H1 (cell line): ENCODE data around the gene GCC1. TPM values are rescaled to one million over a fixed set of nuclear protein-coding genes. Genes with fewer than 3 reads are reported as not detected.

Source experiments
- CTCF ChIA-PET: fragments of 300-600 bp; sonication (Branson Sonifier 250); formaldehyde crosslinking; loops from one replicate; lab custom pipeline; 2021; ENCODE audit not compliant: partially characterized antibody; lab: Charles Lee
- POLR2A ChIA-PET: fragments of 300-600 bp; sonication (Branson Sonifier 250); formaldehyde crosslinking; loops from one replicate; lab custom pipeline; 2021; ENCODE audit warnings: inconsistent platforms; ENCODE audit not compliant: partially characterized antibody; lab: Charles Lee
- DNase-seq, 2 experiments: peaks; one replicate each; pipeline versions ENCODE4 v3.0.0 to v3.0.0-alpha.2; 2010 to 2022; ENCODE audit warnings: low spot score in 2 of 2, low read depth in 1 of 2, mixed read lengths in 1 of 2
- FAIRE-seq: peaks from 2 replicates; lab custom pipeline; 2011; peaks lifted over from hg19 to GRCh38; lab: Jason Lieb, UNC
- H2AFZ ChIP-seq: 2 replicates; pipeline ENCODE4 v1.8.1; 2012; ENCODE audit warnings: low read length, inconsistent platforms
- H2AK5ac ChIP-seq: 2 replicates; pipeline ENCODE4 v1.6.1; 2013; ENCODE audit warnings: low read depth, low read length
- H2BK120ac ChIP-seq: replicated peaks from 2 replicates; pipeline ENCODE3; 2013; ENCODE audit warnings: low read depth, low read length, inconsistent platforms
- H2BK12ac ChIP-seq: 2 replicates; pipeline ENCODE4 v1.6.1; 2013; ENCODE audit warnings: low read depth, low read length
- H2BK15ac ChIP-seq: 2 replicates; pipeline ENCODE4 v1.6.1; 2013; ENCODE audit warnings: low read length
- H2BK20ac ChIP-seq: 2 replicates; pipeline ENCODE4 v1.6.1; 2013; ENCODE audit warnings: low read length
- H2BK5ac ChIP-seq: 2 replicates; pipeline ENCODE4 v1.6.1; 2013; ENCODE audit warnings: low read depth, low read length
- H3K14ac ChIP-seq: 2 replicates; pipeline ENCODE4 v1.6.1; 2013; ENCODE audit warnings: inconsistent platforms; ENCODE audit not compliant: insufficient read length
- H3K18ac ChIP-seq: 2 replicates; pipeline ENCODE4 v1.6.1; 2013; ENCODE audit warnings: low read length; ENCODE audit errors: extremely low read depth
- H3K23ac ChIP-seq: 2 replicates; pipeline ENCODE4 v1.6.1; 2013; ENCODE audit warnings: inconsistent platforms; ENCODE audit not compliant: insufficient read length
- H3K23me2 ChIP-seq: 2 replicates; pipeline ENCODE4 v1.6.1; 2013; ENCODE audit warnings: low read depth, low read length
- H3K27ac ChIP-seq: 2 replicates; pipeline ENCODE4 v1.6.1; 2011; ENCODE audit warnings: low read depth, low read length, inconsistent platforms
- H3K27me3 ChIP-seq, 4 experiments: replicated peaks in 1 of 4; 1 replicate in 1 of 4; 2 replicates in 3 of 4; pipeline versions ENCODE4 v1.6.1 to v1.8.1; 2011 to 2013; ENCODE audit warnings: low read length in 3 of 4, mild to moderate bottlenecking in 3 of 4, inconsistent platforms in 2 of 4, mixed read lengths in 2 of 4, moderate library complexity in 1 of 4; ENCODE audit not compliant: control insufficient read depth in 3 of 4, insufficient read depth in 3 of 4; ENCODE audit errors: extremely low read depth in 1 of 4
- H3K36me3 ChIP-seq, 4 experiments: 2 replicates each; pipeline versions ENCODE4 v1.6.1 to v1.8.1; 2011 to 2013; ENCODE audit warnings: mild to moderate bottlenecking in 4 of 4, low read length in 3 of 4, moderate library complexity in 2 of 4, control low read depth in 1 of 4, inconsistent platforms in 1 of 4; ENCODE audit not compliant: insufficient read depth in 4 of 4, control insufficient read depth in 2 of 4
- H3K4ac ChIP-seq: replicated peaks from 2 replicates; pipeline ENCODE3; 2013; ENCODE audit warnings: low read length, low read depth, mixed read lengths, inconsistent platforms; ENCODE audit not compliant: insufficient read length
- H3K4me1 ChIP-seq, 4 experiments: replicated peaks in 1 of 4; 1 replicate in 1 of 4; 2 replicates in 3 of 4; pipeline versions ENCODE4 v1.6.1 to v1.8.1; 2011 to 2013; ENCODE audit warnings: low read length in 3 of 4, inconsistent platforms in 2 of 4, mixed read lengths in 1 of 4; ENCODE audit not compliant: insufficient read depth in 4 of 4, control insufficient read depth in 3 of 4
- H3K4me2 ChIP-seq, 2 experiments: 2 replicates each; pipeline versions ENCODE4 v1.6.1 to v1.8.1; 2011 to 2013; ENCODE audit warnings: low read depth in 2 of 2, low read length in 2 of 2, control low read depth in 1 of 2, inconsistent platforms in 1 of 2, mild to moderate bottlenecking in 1 of 2; ENCODE audit not compliant: insufficient read depth in 1 of 2
- H3K4me3 ChIP-seq, 4 experiments: fragments of 200-600, 300-600 bp in 1 of 4; sonication (generic), shearing (Covaris generic), sonication (Bioruptor Twin) in 1 of 4; 2 replicates each; pipeline versions ENCODE4 v1.5.1 to v1.8.1; 2011 to 2016; ENCODE audit warnings: low read length in 4 of 4, low read depth in 3 of 4, control low read depth in 2 of 4, inconsistent platforms in 2 of 4, mild to moderate bottlenecking in 2 of 4, mixed read lengths in 1 of 4, moderate library complexity in 1 of 4; ENCODE audit not compliant: insufficient read depth in 2 of 4; ENCODE audit errors: extremely low read depth in 1 of 4
- H3K56ac ChIP-seq: replicated peaks from 2 replicates; pipeline ENCODE3; 2013; ENCODE audit warnings: low read depth, mild to moderate bottlenecking, mixed read lengths, low read length, inconsistent platforms; ENCODE audit not compliant: insufficient read length
- H3K79me1 ChIP-seq: 2 replicates; pipeline ENCODE4 v1.6.1; 2013; ENCODE audit warnings: low read depth, low read length, control low read depth
- H3K79me2 ChIP-seq, 2 experiments: 2 replicates each; pipeline versions ENCODE4 v1.6.1 to v1.8.1; 2012 to 2013; ENCODE audit warnings: low read length in 2 of 2, mild to moderate bottlenecking in 2 of 2, inconsistent platforms in 1 of 2; ENCODE audit not compliant: insufficient read depth in 2 of 2, control insufficient read depth in 1 of 2
- H3K9ac ChIP-seq, 4 experiments: replicated peaks in 1 of 4; 1 replicate in 1 of 4; 2 replicates in 3 of 4; pipeline versions ENCODE4 v1.6.1 to v1.8.1; 2011 to 2013; ENCODE audit warnings: low read depth in 3 of 4, low read length in 3 of 4, control low read depth in 2 of 4, mild to moderate bottlenecking in 2 of 4, moderate library complexity in 2 of 4, inconsistent platforms in 1 of 4; ENCODE audit errors: extremely low read depth in 1 of 4
- H3K9me3 ChIP-seq, 2 experiments: 2 replicates each; pipeline versions ENCODE4 v1.6.1 to v1.8.1; 2012 to 2013; ENCODE audit warnings: mild to moderate bottlenecking in 2 of 2, moderate library complexity in 2 of 2, control low read depth in 1 of 2, inconsistent platforms in 1 of 2, low read depth in 1 of 2, low read length in 1 of 2, mixed read lengths in 1 of 2; ENCODE audit not compliant: insufficient read depth in 2 of 2
- H4K20me1 ChIP-seq, 2 experiments: replicated peaks in 1 of 2; 2 replicates each; pipeline versions ENCODE3 to v1.8.1; 2011 to 2013; ENCODE audit warnings: inconsistent platforms in 2 of 2, low read length in 2 of 2, mild to moderate bottlenecking in 1 of 2; ENCODE audit not compliant: insufficient read depth in 2 of 2, control insufficient read depth in 1 of 2
- H4K5ac ChIP-seq: 2 replicates; pipeline ENCODE4 v1.6.1; 2013; ENCODE audit warnings: low read length, low read depth, mixed read lengths, inconsistent platforms; ENCODE audit not compliant: insufficient read length
- H4K8ac ChIP-seq: 2 replicates; pipeline ENCODE4 v1.8.0; 2013; ENCODE audit warnings: mild to moderate bottlenecking, moderate library complexity, low read length, inconsistent platforms; ENCODE audit not compliant: insufficient read depth; ENCODE audit errors: extremely low read depth
- H4K91ac ChIP-seq: replicated peaks from 2 replicates; pipeline ENCODE3; 2013; ENCODE audit warnings: low read length, mixed read lengths, inconsistent platforms; ENCODE audit not compliant: insufficient read length
- CBX8 ChIP-seq: fragments of 300-800, 300-1000 bp; sonication (generic); IDR thresholded peaks from 2 replicates; pipeline ENCODE4 v1.7.1; 2016; ENCODE audit warnings: low read depth, low read length, borderline replicate concordance
- EP300 ChIP-seq, 2 experiments: IDR thresholded peaks; 1 replicate in 1 of 2; 2 replicates in 1 of 2; pipeline ENCODE4 v1.6.1; 2011 to 2012; ENCODE audit warnings: low read depth in 2 of 2, low read length in 2 of 2, mild to moderate bottlenecking in 2 of 2, borderline replicate concordance in 1 of 2, inconsistent platforms in 1 of 2, moderate library complexity in 1 of 2
- HDAC6 ChIP-seq: IDR thresholded peaks from one replicate; pipeline ENCODE4 v1.7.1; 2012; ENCODE audit warnings: low read depth, mild to moderate bottlenecking, inconsistent platforms, low read length, moderate library complexity
- JUND ChIP-seq: IDR thresholded peaks from 2 replicates; pipeline ENCODE4 v1.6.1; 2011; ENCODE audit warnings: mild to moderate bottlenecking, improper control_type of control experiment, low read length
- KDM4A ChIP-seq: IDR thresholded peaks from one replicate; pipeline ENCODE4 v1.7.1; 2012; ENCODE audit warnings: low read depth, mild to moderate bottlenecking, moderate library complexity, low read length, inconsistent platforms; ENCODE audit not compliant: severe bottlenecking
- KDM5A ChIP-seq: fragments of 200-600 bp; IDR thresholded peaks from 2 replicates; pipeline ENCODE4 v1.7.1; 2012; ENCODE audit warnings: mild to moderate bottlenecking, low read length, inconsistent platforms, mixed read lengths
- RNF2 ChIP-seq: fragments of 200-900, 300-1000 bp; sonication (generic); IDR thresholded peaks from 2 replicates; pipeline ENCODE4 v1.7.1; 2016; ENCODE audit warnings: borderline replicate concordance, low read depth, mild to moderate bottlenecking, antibody characterized with exemption, low read length; ENCODE audit not compliant: poor library complexity, severe bottlenecking; ENCODE audit errors: missing control alignments
- SIN3A ChIP-seq, 2 experiments: IDR thresholded peaks in 1 of 2; conservative IDR thresholded peaks in 1 of 2; 2 replicates each; pipeline ENCODE4 v1.6.1; 2011 to 2012; ENCODE audit warnings: low read length in 2 of 2, improper control_type of control experiment in 1 of 2, low read depth in 1 of 2, mild to moderate bottlenecking in 1 of 2
- SP4 ChIP-seq: IDR thresholded peaks from 2 replicates; pipeline ENCODE4 v1.6.1; 2012; ENCODE audit warnings: low read length, inconsistent platforms
- WGBS, 2 experiments: shearing (Covaris generic) in 1 of 2; methylation state at CpG; one replicate each; pipeline versions ENCODE4 v1.1.6 to v1.1.7; 2013 to 2015; ENCODE audit warnings: low lambda C conversion rate in 2 of 2, mixed read lengths in 2 of 2, inconsistent platforms in 1 of 2, low coverage in 1 of 2, missing lambda C conversion rate in 1 of 2; ENCODE audit not compliant: insufficient replicate concordance in 2 of 2, insufficient coverage in 1 of 2, insufficient read length in 1 of 2; ENCODE audit errors: extremely low coverage in 1 of 2, missing lambda C conversion rate in 1 of 2; 5-methylcytosine and 5-hydroxymethylcytosine counted together
- polyA plus RNA-seq, 7 experiments: library from polyadenylated mRNA; depleted of rRNA in 3 of 7; stranded (reverse) in 5 of 7; unstranded in 2 of 7; fragments of >200 nt in 5 of 7; fragments of 200-250 nt in 2 of 7; gene quantifications; 1 replicate in 5 of 7; 2 replicates in 1 of 7; 4 replicates in 1 of 7; pipeline versions ENCODE4 v1.2.1 to v1.2.3, GENCODE V29; 2011 to 2013; ENCODE audit warnings: missing spikeins in 2 of 7, mixed read lengths in 2 of 7
- total RNA-seq: library from RNA; stranded (reverse); fragmentation: NEBNext Ultra II Directional; extraction: Animal tissue kit (Norgen Biotek cat#: 25700); gene quantifications from 2 replicates; pipeline ENCODE4 v1.2.1, GENCODE V29; 2021
- TF ChIP-seq, protein P1 (sequence below): IDR thresholded peaks from 2 replicates; pipeline ENCODE4 v1.6.1; 2011; ENCODE audit warnings: low read length, improper control_type of control experiment

Gene GCC1
- total and polyA plus RNA-seq, 2 of the 8 experiments (the other 6 are each of a cell fraction or from before 2014, with no cell fraction given), result 3.3 to 15.0 TPM

DNA sequence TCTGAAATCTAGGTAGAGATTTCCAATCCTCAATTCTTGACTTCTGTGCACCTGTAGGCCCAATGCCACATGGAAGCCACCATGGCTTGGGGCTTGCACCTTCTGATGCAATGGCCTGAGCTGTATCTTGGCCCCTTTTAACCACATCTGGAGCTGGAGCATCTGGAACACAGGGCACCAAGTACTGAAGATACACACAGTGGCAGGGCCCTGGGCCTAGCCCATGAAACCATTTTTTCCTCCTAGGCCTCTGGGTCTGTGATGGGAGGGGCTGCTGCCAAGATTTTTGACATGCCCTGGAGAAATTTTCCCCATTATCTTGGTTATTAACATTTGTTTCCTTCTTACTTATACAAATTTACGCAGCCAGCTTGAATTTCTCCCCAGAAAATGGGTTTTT is 39.1 kb downstream of the GCC1 start:
- no peak for DNase-seq
- no peak overlapping the region for H2AFZ ChIP-seq
- no peak overlapping the region for H4K8ac ChIP-seq
- 95% methylated on average over 1 of the region's 1 CpG; no CpG with 5 or more reads in 1 of the 2 experiments for WGBS, 2 experiments
- no peak overlapping the region for H2BK5ac ChIP-seq
- H3K23me2 ChIP-seq, result no peaks in the 10 kb centered on the region
- no peak overlapping the region for H3K18ac ChIP-seq
- FAIRE-seq, result no peak
- no peak overlapping the region for H2AK5ac ChIP-seq
- no peak overlapping the region for H3K4me2 ChIP-seq
- no peaks in the 10 kb centered on the region for H3K36me3 ChIP-seq
- H3K56ac ChIP-seq, result no peak overlapping the region
- no peak overlapping the region for H3K23ac ChIP-seq
- H3K9me3 ChIP-seq, result peaks cover 13 to 14% of the 10 kb centered on the region in 2 experiments
- no peak overlapping the region for H3K9ac ChIP-seq
- ChIA-PET CTCF (interaction anchor here (0.7 kb wide), 1 partner anchor 438 kb away, joined by 3 read pairs; no protein-coding TSS in a partner anchor), POLR2A (no interaction called here)
- H2BK20ac ChIP-seq, result no peak overlapping the region
- no peaks in the 10 kb centered on the region for H3K79me2 ChIP-seq
- H4K91ac ChIP-seq, result no peak overlapping the region
- no peak overlapping the region for H3K4ac ChIP-seq
- H3K27ac ChIP-seq, result no peak overlapping the region
- H3K79me1 ChIP-seq, result no peaks in the 10 kb centered on the region
- no peak overlapping the region for H2BK15ac ChIP-seq
- no peak overlapping the region for H4K5ac ChIP-seq
- H3K4me1 ChIP-seq, result no peaks in the 10 kb centered on the region
- no peaks in the 10 kb centered on the region for H4K20me1 ChIP-seq
- no peak overlapping the region for H3K14ac ChIP-seq
- TF ChIP-seq SIN3A (conservative IDR thresholded peaks at IDR 0.05 in 1 of 2, IDR thresholded peaks at IDR 0.05 in 1 of 2; ENCODE audit: low read depth in 1 of 2, low read length in 2 of 2) (no peak), JUND (no peak), KDM5A (no peak), EP300 (IDR thresholded peaks at IDR 0.05; ENCODE audit: borderline replicate concordance in 1 of 2, low read depth in 2 of 2, low read length in 2 of 2) (no peak), KDM4A (no peak), SP4 (no peak), CBX8 (no peak), HDAC6 (no peak), RNF2 (no peak)
- TF ChIP-seq, protein P1, sequence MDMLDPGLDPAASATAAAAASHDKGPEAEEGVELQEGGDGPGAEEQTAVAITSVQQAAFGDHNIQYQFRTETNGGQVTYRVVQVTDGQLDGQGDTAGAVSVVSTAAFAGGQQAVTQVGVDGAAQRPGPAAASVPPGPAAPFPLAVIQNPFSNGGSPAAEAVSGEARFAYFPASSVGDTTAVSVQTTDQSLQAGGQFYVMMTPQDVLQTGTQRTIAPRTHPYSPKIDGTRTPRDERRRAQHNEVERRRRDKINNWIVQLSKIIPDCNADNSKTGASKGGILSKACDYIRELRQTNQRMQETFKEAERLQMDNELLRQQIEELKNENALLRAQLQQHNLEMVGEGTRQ, result no peak
- TF ChIP-seq, all 59 proteins: peak for 0
- H3K27me3 ChIP-seq, result peaks cover 0 to 2% (median 0%) of the 10 kb centered on the region in 4 experiments; a peak in 2 of 7 replicates
- H2BK120ac ChIP-seq, result no peak overlapping the region
- H2BK12ac ChIP-seq, result no peak overlapping the region
- H3K4me3 ChIP-seq, result no peak overlapping the region
